Lung (tissue), 12 donors: ENCODE measurements around the gene COPS8. TPM values are rescaled to one million over a fixed set of nuclear protein-coding genes. Genes with fewer than 3 reads are reported as not detected.

ENCODE experiments used
- ATAC-seq: fragments of 200-7000 bp; cut with Tn5 transposase; one replicate; pipeline ENCODE4 v1.9.1; 2020; ENCODE audit warnings: moderate number of reproducible peaks; ENCODE audit not compliant: insufficient read depth, low FRiP score
- DNase-seq, 3 donors: peaks; one replicate each; pipeline ENCODE4 v3.0.0-alpha.2; 2013 to 2017
- H3K27ac ChIP-seq, 2 donors: one replicate each; pipeline ENCODE4 v1.5.1; 2013; ENCODE audit warnings: mild to moderate bottlenecking in 2 of 2, moderate library complexity in 2 of 2, control low read depth in 1 of 2, inconsistent platforms in 1 of 2, low read depth in 1 of 2, low read length in 1 of 2
- H3K27me3 ChIP-seq, 3 donors: one replicate each; pipeline ENCODE4 v1.5.1; 2013; ENCODE audit warnings: low read length in 2 of 3; ENCODE audit not compliant: control insufficient read depth in 3 of 3, insufficient read depth in 3 of 3
- H3K36me3 ChIP-seq, 4 donors: one replicate each; pipeline ENCODE4 v1.5.1; 2013; ENCODE audit warnings: low read length in 4 of 4, mild to moderate bottlenecking in 1 of 4, moderate library complexity in 1 of 4; ENCODE audit not compliant: control insufficient read depth in 4 of 4, insufficient read depth in 4 of 4
- H3K4me1 ChIP-seq, 5 donors: one replicate each; pipeline ENCODE4 v1.5.1; 2013; ENCODE audit warnings: low read length in 5 of 5, mild to moderate bottlenecking in 2 of 5, moderate library complexity in 1 of 5; ENCODE audit not compliant: control insufficient read depth in 5 of 5, insufficient read depth in 5 of 5
- H3K4me3 ChIP-seq: one replicate; pipeline ENCODE4 v1.5.1; 2013; ENCODE audit warnings: mild to moderate bottlenecking, control low read depth, moderate library complexity
- H3K9ac ChIP-seq, 2 donors: one replicate each; pipeline ENCODE4 v1.5.1; 2013; ENCODE audit warnings: low read length in 2 of 2, control low read depth in 1 of 2; ENCODE audit not compliant: insufficient read depth in 1 of 2
- H3K9me3 ChIP-seq, 4 donors: one replicate each; pipeline ENCODE4 v1.5.1; 2013; ENCODE audit warnings: low read length in 3 of 4, mild to moderate bottlenecking in 1 of 4, moderate library complexity in 1 of 4; ENCODE audit not compliant: control insufficient read depth in 4 of 4, insufficient read depth in 3 of 4
- WGBS, 2 donors: extraction: QIAGEN DNeasy Blood & Tissue Kit; methylation state at CpG; one replicate each; pipeline ENCODE4 v1.1.7; 2013; 5-methylcytosine and 5-hydroxymethylcytosine counted together
- polyA plus RNA-seq, 2 donors: library from polyadenylated mRNA; stranded (reverse); fragments of 200-250 nt; gene quantifications; one replicate each; pipeline ENCODE4 v1.2.1, GENCODE V29; 2013
- total RNA-seq, 2 donors: library from RNA; depleted of rRNA in 1 of 2; stranded (reverse); fragments of >200 nt in 1 of 2; gene quantifications; one replicate each; pipeline ENCODE4 v1.2.1, GENCODE V29; 2014 to 2021
- TF ChIP-seq, protein P1 (sequence below): IDR thresholded peaks from 2 replicates; pipeline ENCODE4 v1.5.1; 2012; ENCODE audit warnings: mild to moderate bottlenecking; ENCODE audit errors: control extremely low read depth, extremely low read depth
- donor health status: control.
- donor health status: control.
- donor health status: Bipolar disorder and iron deficiency.
- donor health status: healthy.
- donor health status: DM: yes; HTN: yes; CAD: no.

The COPS8 gene
- total and polyA plus RNA-seq, 4 donors: 24.7 to 70.5 (median 36.2) TPM

DNA sequence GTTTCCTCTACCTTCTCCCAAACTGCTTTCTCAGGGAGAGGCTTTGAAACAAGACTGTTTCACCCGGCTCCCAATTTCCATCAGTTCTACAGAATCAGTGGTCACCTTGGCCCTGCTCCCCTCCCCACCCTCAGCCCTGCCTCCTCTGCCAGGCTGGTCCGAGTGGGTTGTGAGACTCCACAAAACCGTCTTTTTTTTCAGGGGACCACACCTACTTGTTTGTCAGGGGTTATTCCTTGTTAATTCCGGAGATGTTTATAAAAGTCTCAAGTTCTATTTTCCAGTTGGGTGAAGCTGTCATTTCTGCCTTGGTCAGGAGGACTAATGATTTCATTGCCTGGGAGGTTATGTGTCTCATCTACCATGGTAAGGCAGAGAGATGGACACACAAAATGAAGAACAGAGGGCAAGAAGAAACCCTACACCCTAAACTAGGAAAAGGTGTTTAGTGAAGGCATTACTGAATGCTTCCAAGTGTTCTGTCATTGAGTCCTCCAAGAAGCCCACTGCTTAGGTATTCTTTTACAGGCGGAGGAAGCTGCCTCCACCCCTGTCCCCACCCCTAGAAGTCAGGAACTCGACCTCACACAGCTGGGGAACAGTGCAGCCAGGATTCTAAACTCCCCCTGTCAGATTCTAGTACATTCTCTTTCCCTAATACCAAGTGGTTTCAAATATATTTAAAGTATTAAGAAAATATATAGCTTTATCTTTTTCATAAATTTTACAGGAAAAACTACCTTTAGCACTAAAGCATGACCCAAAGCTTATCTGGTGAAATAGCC, 46.3 kb downstream of the COPS8 start:
- Histone ChIP-seq H3K4me1 (peaks cover 0 to 19% (median 16%) of the 10 kb centered on the region in 5 donors), H3K9ac (no peak overlapping the region), H3K27ac (no peak overlapping the region), H3K4me3 (no peak overlapping the region), H3K9me3 (peaks cover 0 to 9% (median 1%) of the 10 kb centered on the region in 4 donors), H3K27me3 (no peaks in the 10 kb centered on the region), H3K36me3 (no peaks in the 10 kb centered on the region)
- DNase-seq (no peak), ATAC-seq (no peak)
- TF ChIP-seq, protein P1, sequence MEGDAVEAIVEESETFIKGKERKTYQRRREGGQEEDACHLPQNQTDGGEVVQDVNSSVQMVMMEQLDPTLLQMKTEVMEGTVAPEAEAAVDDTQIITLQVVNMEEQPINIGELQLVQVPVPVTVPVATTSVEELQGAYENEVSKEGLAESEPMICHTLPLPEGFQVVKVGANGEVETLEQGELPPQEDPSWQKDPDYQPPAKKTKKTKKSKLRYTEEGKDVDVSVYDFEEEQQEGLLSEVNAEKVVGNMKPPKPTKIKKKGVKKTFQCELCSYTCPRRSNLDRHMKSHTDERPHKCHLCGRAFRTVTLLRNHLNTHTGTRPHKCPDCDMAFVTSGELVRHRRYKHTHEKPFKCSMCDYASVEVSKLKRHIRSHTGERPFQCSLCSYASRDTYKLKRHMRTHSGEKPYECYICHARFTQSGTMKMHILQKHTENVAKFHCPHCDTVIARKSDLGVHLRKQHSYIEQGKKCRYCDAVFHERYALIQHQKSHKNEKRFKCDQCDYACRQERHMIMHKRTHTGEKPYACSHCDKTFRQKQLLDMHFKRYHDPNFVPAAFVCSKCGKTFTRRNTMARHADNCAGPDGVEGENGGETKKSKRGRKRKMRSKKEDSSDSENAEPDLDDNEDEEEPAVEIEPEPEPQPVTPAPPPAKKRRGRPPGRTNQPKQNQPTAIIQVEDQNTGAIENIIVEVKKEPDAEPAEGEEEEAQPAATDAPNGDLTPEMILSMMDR: no peak
- WGBS, 2 donors: 68 to 83% methylated on average over 6 of the region's 6 CpGs

DNA sequence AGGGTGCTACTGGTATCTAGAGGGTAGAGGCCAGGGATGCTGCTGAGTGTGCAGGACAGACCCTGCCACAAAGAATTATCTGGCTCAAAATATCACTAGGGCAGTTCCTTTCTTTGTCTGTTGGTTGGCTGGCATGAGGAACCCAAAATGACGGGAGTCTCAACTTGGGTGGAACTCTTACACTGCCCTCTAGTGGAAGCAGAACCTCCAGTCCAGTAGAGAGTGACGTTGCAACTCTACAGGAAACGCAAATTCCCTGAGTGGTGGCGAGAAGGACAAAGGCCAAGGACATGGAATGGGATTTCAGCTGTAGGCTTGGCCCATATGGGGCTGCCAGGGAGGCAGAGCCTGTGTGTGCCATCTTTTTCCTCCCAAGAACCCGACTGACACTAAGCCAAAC, 47.1 kb downstream of the COPS8 start:
- 68 to 72% methylated on average over 5 of the region's 5 CpGs for WGBS, 2 donors
- ATAC-seq: no peak

DNA sequence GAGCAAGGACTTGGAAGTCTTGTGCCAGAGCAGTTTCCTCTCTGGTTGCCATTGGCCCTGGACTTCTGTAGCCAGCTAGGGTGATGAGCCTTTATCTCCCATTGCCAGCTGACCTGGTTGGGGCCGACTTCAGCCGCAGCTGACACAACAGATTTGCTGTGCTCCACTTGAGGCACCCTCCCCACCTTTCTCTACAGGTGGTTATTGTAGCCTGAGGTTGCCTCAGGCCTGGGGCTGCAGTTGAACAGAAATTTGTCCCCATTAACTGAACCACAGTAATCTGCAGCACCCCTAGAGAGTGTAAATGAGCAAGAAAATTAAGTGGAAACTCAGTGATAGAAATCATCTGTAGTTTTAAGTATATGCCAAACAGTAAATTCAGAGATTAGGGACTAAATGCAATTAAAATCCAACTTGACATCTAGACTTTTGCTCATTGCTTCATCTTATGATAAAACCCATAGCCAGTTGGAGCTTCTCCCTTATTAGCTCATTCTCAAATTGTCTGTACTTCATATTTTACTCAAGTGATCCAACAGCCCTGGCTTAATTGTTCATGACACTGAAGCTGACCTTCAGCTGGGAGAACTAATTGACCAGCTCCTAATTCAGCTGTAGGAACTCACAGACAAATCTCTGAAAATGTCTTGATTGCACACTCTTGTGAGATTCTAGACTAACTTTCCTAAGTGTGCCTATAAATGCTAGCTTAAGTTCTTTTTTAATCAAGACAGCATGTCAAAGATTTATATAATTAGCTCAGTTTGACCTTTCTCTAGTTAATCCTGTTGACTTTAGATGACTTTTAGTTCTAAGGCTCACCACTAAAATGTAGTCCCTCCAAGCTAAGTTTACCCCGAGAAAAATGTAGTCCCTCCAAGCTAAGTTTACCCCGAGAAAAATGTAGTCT, 48.9 kb downstream of the COPS8 start:
- H3K4me3 ChIP-seq: no peak overlapping the region
- H3K9ac ChIP-seq: no peak overlapping the region
- no peaks in the 10 kb centered on the region for H3K36me3 ChIP-seq
- no peak for ATAC-seq
- DNase-seq: peak in 2 of 3 donors; percentile 73 to 85
- peaks cover 0 to 8% (median 0%) of the 10 kb centered on the region in 4 donors for H3K9me3 ChIP-seq
- WGBS, 2 donors: 70 to 79% methylated on average over 4 of the region's 4 CpGs
- peaks cover 0 to 8% (median 0%) of the 10 kb centered on the region in 5 donors for H3K4me1 ChIP-seq
- TF ChIP-seq, protein P1: no peak
- no peak overlapping the region for H3K27ac ChIP-seq
- no peaks in the 10 kb centered on the region for H3K27me3 ChIP-seq

More for the DNA sequence above, 47.1 kb downstream of the COPS8 start:
- no peaks in the 10 kb centered on the region for H3K27me3 ChIP-seq
- DNase-seq: no peak
- peaks cover 0 to 16% (median 11%) of the 10 kb centered on the region in 5 donors for H3K4me1 ChIP-seq
- H3K4me3 ChIP-seq: no peak overlapping the region
- TF ChIP-seq, protein P1: no peak
- no peaks in the 10 kb centered on the region for H3K36me3 ChIP-seq
- no peak overlapping the region for H3K27ac ChIP-seq
- H3K9ac ChIP-seq: no peak overlapping the region
- H3K9me3 ChIP-seq: peaks cover 0 to 9% (median 1%) of the 10 kb centered on the region in 4 donors
